Vagina (tissue), 2 donors: ENCODE data around the gene COL18A1.

Experiments used
- POLR2A ChIP-seq, 2 donors: fragments of 450-650 bp; IDR thresholded peaks; one replicate each; pipeline ENCODE4 v1.6.1; 2017; ENCODE audit warnings: antibody characterized with exemption in 2 of 2, mild to moderate bottlenecking in 2 of 2, moderate library complexity in 2 of 2
- TF ChIP-seq, protein P1 (sequence below), 3 experiments: fragments of 450-650 bp in 2 of 3; fragments of 200-600 bp in 1 of 3; sonication (generic) in 1 of 3; IDR thresholded peaks; one replicate each; pipeline ENCODE4 v1.5.1; 2017 to 2019; ENCODE audit warnings: antibody characterized with exemption in 3 of 3, mild to moderate bottlenecking in 2 of 3, moderate library complexity in 2 of 3

DNA sequence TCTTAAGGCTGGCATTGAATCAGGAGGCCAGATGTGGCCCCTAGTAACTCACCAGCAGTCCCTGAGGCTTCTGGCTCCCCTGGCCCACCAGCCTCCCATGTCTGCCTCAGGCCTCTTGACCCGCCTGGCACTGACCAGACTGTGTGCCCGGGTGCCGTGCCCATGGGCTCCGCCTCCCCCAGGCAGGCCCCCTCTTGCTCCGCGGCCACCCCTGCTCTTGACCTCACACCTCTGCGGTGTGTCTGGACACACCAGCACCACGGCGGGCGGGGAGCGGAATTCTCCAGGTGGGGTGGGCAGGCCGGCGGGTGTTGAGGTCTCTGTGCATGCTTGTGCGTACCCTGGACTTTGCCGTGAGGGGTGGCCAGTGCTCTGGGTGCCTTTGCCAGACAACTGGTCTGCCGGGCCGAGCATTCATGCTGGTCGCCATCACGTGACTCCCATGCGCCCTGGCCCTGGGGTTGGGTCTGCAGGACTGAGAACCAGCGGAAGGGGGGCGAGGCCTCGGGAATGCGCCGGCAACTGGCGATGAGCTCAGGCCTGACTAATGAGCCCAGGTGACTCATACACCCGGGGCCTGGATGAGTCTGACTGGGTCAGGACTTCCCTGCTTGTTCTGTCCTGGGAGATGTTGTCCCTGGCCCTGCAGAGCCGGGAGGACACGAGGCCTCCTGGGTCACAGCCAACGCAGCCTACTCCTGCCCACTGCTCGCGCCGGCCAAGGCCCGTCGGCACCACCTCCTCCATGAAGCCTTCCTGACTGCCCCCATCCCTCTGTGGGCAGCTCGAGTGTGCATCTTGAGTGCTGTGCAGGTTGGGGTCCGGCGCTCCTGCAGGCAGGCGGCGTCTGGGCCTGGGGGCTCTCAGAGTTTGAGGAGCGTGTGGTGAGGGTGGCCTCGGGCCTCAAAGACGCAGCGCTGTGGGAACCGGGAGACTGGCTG is 22.6 kb downstream of the COL18A1 start:
- TF ChIP-seq, protein P1, sequence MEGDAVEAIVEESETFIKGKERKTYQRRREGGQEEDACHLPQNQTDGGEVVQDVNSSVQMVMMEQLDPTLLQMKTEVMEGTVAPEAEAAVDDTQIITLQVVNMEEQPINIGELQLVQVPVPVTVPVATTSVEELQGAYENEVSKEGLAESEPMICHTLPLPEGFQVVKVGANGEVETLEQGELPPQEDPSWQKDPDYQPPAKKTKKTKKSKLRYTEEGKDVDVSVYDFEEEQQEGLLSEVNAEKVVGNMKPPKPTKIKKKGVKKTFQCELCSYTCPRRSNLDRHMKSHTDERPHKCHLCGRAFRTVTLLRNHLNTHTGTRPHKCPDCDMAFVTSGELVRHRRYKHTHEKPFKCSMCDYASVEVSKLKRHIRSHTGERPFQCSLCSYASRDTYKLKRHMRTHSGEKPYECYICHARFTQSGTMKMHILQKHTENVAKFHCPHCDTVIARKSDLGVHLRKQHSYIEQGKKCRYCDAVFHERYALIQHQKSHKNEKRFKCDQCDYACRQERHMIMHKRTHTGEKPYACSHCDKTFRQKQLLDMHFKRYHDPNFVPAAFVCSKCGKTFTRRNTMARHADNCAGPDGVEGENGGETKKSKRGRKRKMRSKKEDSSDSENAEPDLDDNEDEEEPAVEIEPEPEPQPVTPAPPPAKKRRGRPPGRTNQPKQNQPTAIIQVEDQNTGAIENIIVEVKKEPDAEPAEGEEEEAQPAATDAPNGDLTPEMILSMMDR (IDR thresholded peaks at IDR 0.05), result no peak
- TF ChIP-seq POLR2A (IDR thresholded peaks at IDR 0.05), result no peak
